HEK293 (cell line): ENCODE data around the gene TBC1D22A.

Source experiments
- CTCF ChIA-PET: fragments of 350-600 bp; formaldehyde crosslinking; extraction: SDS; loops from one replicate; lab custom pipeline; 2021; ENCODE audit warnings: antibody characterized with exemption; lab: Yijun Ruan, JAX
- POLR2A ChIA-PET: fragments of 300-600 bp; formaldehyde crosslinking; extraction: SDS; loops from one replicate; lab custom pipeline; 2020; ENCODE audit warnings: antibody characterized with exemption, inconsistent platforms; lab: Yijun Ruan, JAX
- H3K27ac ChIP-seq: fragments of 200-500 bp; sonication (Bioruptor generic); 2 replicates; pipeline ENCODE4 v1.5.1; 2014; ENCODE audit warnings: low read depth, low read length, control low read depth, inconsistent platforms; ENCODE audit errors: extremely low read depth
- H3K36me3 ChIP-seq, 2 experiments: fragments of 200-500 bp in 1 of 2; sonication (Bioruptor generic) in 1 of 2; 1 replicate in 1 of 2; 2 replicates in 1 of 2; pipeline ENCODE4 v1.5.1; 2014 to 2017; ENCODE audit warnings: inconsistent platforms in 2 of 2, low read length in 2 of 2; ENCODE audit not compliant: control insufficient read depth in 2 of 2, insufficient read depth in 1 of 2
- H3K4me1 ChIP-seq: fragments of 200-500 bp; sonication (Bioruptor generic); 2 replicates; pipeline ENCODE4 v1.5.1; 2014; ENCODE audit warnings: mild to moderate bottlenecking, low read length, inconsistent platforms; ENCODE audit not compliant: control insufficient read depth, insufficient read depth
- H3K4me3 ChIP-seq: 2 replicates; pipeline ENCODE4 v1.5.1; 2011; ENCODE audit warnings: low read depth, mild to moderate bottlenecking, control low read depth, low read length, moderate library complexity
- H3K9me3 ChIP-seq: fragments of 200-500 bp; sonication (Bioruptor generic); 2 replicates; pipeline ENCODE4 v1.5.1; 2014; ENCODE audit warnings: low read depth, low read length, inconsistent platforms; ENCODE audit not compliant: control insufficient read depth, insufficient read depth
- EGR2 ChIP-seq: fragments of 450-650 bp; formaldehyde crosslinking; IDR thresholded peaks from 2 replicates; pipeline ENCODE4 v1.5.1; 2016; ENCODE audit warnings: low read depth, missing biosample characterization, missing genetic modification characterization
- KLF16 ChIP-seq: fragments of 450-650 bp; formaldehyde crosslinking; IDR thresholded peaks from 2 replicates; pipeline ENCODE4 v1.5.1; 2017; ENCODE audit warnings: missing biosample characterization, missing genetic modification characterization
- ZFHX2 ChIP-seq: fragments of 450-650 bp; formaldehyde crosslinking; conservative IDR thresholded peaks from 2 replicates; pipeline ENCODE4 v1.5.1; 2016; ENCODE audit warnings: missing biosample characterization, missing genetic modification characterization
- ZFP69B ChIP-seq: fragments of 450-650 bp; formaldehyde crosslinking; IDR thresholded peaks from 2 replicates; pipeline ENCODE4 v1.5.1; 2016; ENCODE audit warnings: missing biosample characterization, missing genetic modification characterization
- ZNF132 ChIP-seq: fragments of 450-650 bp; formaldehyde crosslinking; IDR thresholded peaks from 2 replicates; pipeline ENCODE4 v1.5.1; 2017; ENCODE audit warnings: missing biosample characterization, missing genetic modification characterization, borderline replicate concordance
- ZNF16 ChIP-seq: fragments of 450-650 bp; formaldehyde crosslinking; IDR thresholded peaks from 2 replicates; pipeline ENCODE4 v1.5.1; 2016; ENCODE audit warnings: low read depth, missing biosample characterization, missing genetic modification characterization
- ZNF2 ChIP-seq: fragments of 450-650 bp; formaldehyde crosslinking; IDR thresholded peaks from 2 replicates; pipeline ENCODE4 v1.5.1; 2016; ENCODE audit warnings: missing biosample characterization, missing genetic modification characterization
- ZNF341 ChIP-seq: fragments of 450-650 bp; formaldehyde crosslinking; IDR thresholded peaks from 2 replicates; pipeline ENCODE4; 2016; ENCODE audit warnings: low read depth, missing biosample characterization, missing genetic modification characterization
- ZNF37A ChIP-seq: fragments of 450-650 bp; IDR thresholded peaks from 2 replicates; pipeline ENCODE4 v1.5.1; 2018; ENCODE audit warnings: missing biosample characterization, missing genetic modification characterization
- ZNF404 ChIP-seq: fragments of 450-650 bp; formaldehyde crosslinking; IDR thresholded peaks from 2 replicates; pipeline ENCODE4 v1.5.1; 2017; ENCODE audit warnings: missing biosample characterization, missing genetic modification characterization
- ZNF423 ChIP-seq: fragments of 450-650 bp; formaldehyde crosslinking; IDR thresholded peaks from 2 replicates; pipeline ENCODE4 v1.5.1; 2016; ENCODE audit warnings: missing biosample characterization, missing genetic modification characterization
- ZNF585B ChIP-seq: fragments of 450-650 bp; formaldehyde crosslinking; IDR thresholded peaks from 2 replicates; pipeline ENCODE4 v1.5.1; 2016; ENCODE audit warnings: missing biosample characterization, missing genetic modification characterization
- ZNF629 ChIP-seq: fragments of 450-650 bp; formaldehyde crosslinking; IDR thresholded peaks from 2 replicates; pipeline ENCODE4 v1.5.1; 2017; ENCODE audit warnings: missing biosample characterization, missing genetic modification characterization
- ZNF677 ChIP-seq: fragments of 450-650 bp; IDR thresholded peaks from 2 replicates; pipeline ENCODE4 v1.5.0; 2018; ENCODE audit warnings: missing biosample characterization, mild to moderate bottlenecking, missing genetic modification characterization, moderate library complexity
- ZNF701 ChIP-seq: fragments of 450-650 bp; formaldehyde crosslinking; IDR thresholded peaks from 2 replicates; pipeline ENCODE4 v1.5.1; 2016; ENCODE audit warnings: missing biosample characterization, missing genetic modification characterization
- ZNF747 ChIP-seq: fragments of 450-650 bp; formaldehyde crosslinking; IDR thresholded peaks from 2 replicates; pipeline ENCODE4 v1.5.1; 2016; ENCODE audit warnings: missing biosample characterization, missing genetic modification characterization
- ZNF776 ChIP-seq: fragments of 450-650 bp; formaldehyde crosslinking; IDR thresholded peaks from 2 replicates; pipeline ENCODE4 v1.5.0; 2017; ENCODE audit warnings: missing biosample characterization, missing genetic modification characterization, borderline replicate concordance
- TF ChIP-seq, protein P1 (sequence below): fragments of 450-650 bp; formaldehyde crosslinking; conservative IDR thresholded peaks from 2 replicates; pipeline ENCODE4 v1.5.1; 2016; ENCODE audit warnings: low read depth, missing biosample characterization, missing genetic modification characterization
- TF ChIP-seq, protein P2 (sequence below): fragments of 450-650 bp; IDR thresholded peaks from 2 replicates; pipeline ENCODE4 v1.5.1; 2018; ENCODE audit warnings: missing biosample characterization, mild to moderate bottlenecking, missing genetic modification characterization
- TF ChIP-seq, protein P3 (sequence below): fragments of 450-650 bp; formaldehyde crosslinking; IDR thresholded peaks from 2 replicates; pipeline ENCODE4 v1.5.1; 2016; ENCODE audit warnings: missing biosample characterization, missing genetic modification characterization

TBC1D22A gene

DNA sequence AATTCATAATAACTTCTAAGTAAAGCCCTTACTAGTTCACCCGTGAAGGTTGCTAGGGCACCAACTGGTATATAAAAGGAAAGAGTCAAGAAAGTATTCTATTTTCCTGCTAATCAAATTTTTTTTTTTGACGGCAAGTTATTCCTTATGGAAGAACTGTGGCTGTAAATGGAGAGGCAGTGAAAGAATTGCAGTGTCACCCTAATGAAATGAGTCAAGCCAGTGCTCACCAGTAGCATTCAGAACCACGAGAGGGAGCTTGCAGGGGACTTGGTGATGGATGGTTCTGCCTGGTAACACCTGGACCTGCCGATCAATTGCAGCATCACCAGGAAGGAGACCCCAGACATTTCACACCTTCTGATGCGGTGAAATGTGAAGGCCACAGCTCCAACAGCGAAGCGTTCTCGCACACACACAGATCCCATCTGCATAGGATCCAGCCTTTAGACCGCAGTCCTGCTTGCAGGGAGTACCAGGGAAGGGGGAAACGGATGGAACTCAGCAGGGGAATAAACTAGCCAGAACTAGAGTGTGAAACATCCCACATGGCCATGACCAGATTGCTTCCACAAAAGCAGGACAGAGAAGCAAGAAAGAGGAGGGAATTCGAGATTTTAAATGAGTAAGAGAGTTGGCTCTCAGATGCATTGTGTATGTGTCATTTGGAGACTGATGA is 326.2 kb downstream of the TBC1D22A start (continued):
- TF ChIP-seq ZNF629 (tag by site-specific recombination) (no peak), ZFP69B (tag by site-specific recombination) (no peak), ZNF2 (no peak), ZNF404 (tag by site-specific recombination) (no peak)
- TF ChIP-seq, all 188 proteins: peak for 0

DNA sequence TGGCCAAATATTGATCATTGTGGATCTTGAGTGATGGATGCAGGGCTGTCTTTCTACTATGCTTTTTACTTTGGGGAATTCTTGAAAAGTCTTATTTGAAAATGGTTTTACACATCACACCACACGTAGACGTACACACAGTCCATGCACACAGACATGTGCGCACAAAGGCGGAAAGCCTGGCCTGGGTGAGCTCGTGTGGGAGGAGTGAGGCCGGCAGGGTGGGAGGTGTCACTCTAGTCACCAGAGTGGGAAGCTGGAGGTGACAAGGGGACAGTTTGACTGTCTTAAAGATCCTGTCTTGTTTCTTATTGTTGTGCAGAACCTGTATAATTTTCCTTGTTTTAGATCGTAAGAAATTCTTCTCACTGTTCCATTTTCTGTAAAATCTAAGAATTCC is 326.9 kb downstream of the TBC1D22A start:
- Histone ChIP-seq H3K4me3 (no peak overlapping the region), H3K9me3 (no peaks in the 10 kb centered on the region), H3K27ac (no peak overlapping the region), H3K36me3 (no peaks in the 10 kb centered on the region), H3K4me1 (no peaks in the 10 kb centered on the region)
- ChIA-PET CTCF (no interaction called here), POLR2A (no interaction called here)
- TF ChIP-seq ZNF423 (tag by site-specific recombination) (no peak), ZNF16 (no peak), ZNF585B (tag by site-specific recombination) (no peak), ZNF747 (no peak), ZNF701 (tag by site-specific recombination) (no peak), EGR2 (tag by site-specific recombination) (peak; percentile 75), KLF16 (no peak), ZNF37A (no peak), ZNF776 (no peak), ZFHX2 (tag by site-specific recombination) (peak; percentile 50; the same call in 1 of the 2 replicates), ZNF677 (no peak)
- TF ChIP-seq, protein P1, sequence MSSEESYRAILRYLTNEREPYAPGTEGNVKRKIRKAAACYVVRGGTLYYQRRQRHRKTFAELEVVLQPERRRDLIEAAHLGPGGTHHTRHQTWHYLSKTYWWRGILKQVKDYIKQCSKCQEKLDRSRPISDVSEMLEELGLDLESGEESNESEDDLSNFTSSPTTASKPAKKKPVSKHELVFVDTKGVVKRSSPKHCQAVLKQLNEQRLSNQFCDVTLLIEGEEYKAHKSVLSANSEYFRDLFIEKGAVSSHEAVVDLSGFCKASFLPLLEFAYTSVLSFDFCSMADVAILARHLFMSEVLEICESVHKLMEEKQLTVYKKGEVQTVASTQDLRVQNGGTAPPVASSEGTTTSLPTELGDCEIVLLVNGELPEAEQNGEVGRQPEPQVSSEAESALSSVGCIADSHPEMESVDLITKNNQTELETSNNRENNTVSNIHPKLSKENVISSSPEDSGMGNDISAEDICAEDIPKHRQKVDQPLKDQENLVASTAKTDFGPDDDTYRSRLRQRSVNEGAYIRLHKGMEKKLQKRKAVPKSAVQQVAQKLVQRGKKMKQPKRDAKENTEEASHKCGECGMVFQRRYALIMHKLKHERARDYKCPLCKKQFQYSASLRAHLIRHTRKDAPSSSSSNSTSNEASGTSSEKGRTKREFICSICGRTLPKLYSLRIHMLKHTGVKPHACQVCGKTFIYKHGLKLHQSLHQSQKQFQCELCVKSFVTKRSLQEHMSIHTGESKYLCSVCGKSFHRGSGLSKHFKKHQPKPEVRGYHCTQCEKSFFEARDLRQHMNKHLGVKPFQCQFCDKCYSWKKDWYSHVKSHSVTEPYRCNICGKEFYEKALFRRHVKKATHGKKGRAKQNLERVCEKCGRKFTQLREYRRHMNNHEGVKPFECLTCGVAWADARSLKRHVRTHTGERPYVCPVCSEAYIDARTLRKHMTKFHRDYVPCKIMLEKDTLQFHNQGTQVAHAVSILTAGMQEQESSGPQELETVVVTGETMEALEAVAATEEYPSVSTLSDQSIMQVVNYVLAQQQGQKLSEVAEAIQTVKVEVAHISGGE: no peak
- TF ChIP-seq, protein P2, sequence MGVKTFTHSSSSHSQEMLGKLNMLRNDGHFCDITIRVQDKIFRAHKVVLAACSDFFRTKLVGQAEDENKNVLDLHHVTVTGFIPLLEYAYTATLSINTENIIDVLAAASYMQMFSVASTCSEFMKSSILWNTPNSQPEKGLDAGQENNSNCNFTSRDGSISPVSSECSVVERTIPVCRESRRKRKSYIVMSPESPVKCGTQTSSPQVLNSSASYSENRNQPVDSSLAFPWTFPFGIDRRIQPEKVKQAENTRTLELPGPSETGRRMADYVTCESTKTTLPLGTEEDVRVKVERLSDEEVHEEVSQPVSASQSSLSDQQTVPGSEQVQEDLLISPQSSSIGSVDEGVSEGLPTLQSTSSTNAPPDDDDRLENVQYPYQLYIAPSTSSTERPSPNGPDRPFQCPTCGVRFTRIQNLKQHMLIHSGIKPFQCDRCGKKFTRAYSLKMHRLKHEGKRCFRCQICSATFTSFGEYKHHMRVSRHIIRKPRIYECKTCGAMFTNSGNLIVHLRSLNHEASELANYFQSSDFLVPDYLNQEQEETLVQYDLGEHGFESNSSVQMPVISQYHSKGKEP (tag by site-specific recombination): no peak
- TF ChIP-seq, protein P3, sequence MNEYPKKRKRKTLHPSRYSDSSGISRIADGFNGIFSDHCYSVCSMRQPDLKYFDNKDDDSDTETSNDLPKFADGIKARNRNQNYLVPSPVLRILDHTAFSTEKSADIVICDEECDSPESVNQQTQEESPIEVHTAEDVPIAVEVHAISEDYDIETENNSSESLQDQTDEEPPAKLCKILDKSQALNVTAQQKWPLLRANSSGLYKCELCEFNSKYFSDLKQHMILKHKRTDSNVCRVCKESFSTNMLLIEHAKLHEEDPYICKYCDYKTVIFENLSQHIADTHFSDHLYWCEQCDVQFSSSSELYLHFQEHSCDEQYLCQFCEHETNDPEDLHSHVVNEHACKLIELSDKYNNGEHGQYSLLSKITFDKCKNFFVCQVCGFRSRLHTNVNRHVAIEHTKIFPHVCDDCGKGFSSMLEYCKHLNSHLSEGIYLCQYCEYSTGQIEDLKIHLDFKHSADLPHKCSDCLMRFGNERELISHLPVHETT: no peak

DNA sequence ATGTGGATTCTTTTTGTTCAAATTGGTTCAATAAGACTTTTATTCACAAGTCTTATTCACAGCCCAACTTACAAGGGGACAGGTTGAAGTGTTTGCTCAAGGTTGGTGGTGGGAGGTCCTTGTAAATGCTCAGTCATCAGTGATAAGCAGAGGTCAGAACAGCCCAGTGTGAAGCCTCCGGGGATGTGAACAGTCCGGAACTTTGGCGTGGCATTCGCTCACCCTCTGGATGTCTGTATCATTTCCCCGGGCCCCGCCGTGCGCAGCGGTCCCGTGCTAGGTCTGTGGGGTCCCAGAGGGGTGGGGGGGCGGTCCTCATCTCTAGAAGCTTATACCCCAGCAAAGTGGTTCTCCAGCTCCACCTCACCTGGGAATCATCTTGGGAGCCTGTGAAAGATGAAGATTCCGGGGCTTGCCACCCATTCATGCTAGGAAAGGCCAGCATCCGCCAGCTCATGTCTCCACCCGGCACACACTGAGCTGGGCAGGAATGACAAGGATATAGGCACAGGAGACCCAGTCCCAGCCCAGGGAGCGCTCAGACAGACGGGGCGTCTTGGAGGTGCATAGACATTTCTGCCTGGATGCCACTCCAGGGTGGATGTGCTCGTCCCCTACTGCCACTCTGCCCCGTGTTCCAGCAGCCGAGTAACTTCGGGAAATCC is 327.5 kb downstream of the TBC1D22A start:
- POLR2A ChIA-PET: no interaction called here
- Histone ChIP-seq H3K36me3 (no peaks in the 10 kb centered on the region), H3K4me1 (no peaks in the 10 kb centered on the region), H3K9me3 (no peaks in the 10 kb centered on the region), H3K4me3 (no peak overlapping the region), H3K27ac (no peak overlapping the region)
- TF ChIP-seq ZNF132 (no peak), ZNF341 (0 out of 2 replicates have a peak, but pooled peaks have one; percentile 24)
- CTCF ChIA-PET: no interaction called here
